Activated B cell treated with CpG ODN at 0.5 μM for 24 hours (primary cell): Measurements from ENCODE around the gene CYP51A1. TPM values are rescaled to one million over a fixed set of nuclear protein-coding genes. Genes with fewer than 3 reads are reported as not detected.
"Not testable (repeated sequence)": the region's sequence is repeated elsewhere in the genome, so short reads cannot be mapped to it uniquely, and the experiment has no call there.

Source experiments
- ATAC-seq: fragments of 200-7000 bp; cut with Tn5 transposase; one replicate; pipeline ENCODE4 v1.10.0; 2021; ENCODE audit warnings: low read depth, mild to moderate bottlenecking, moderate library complexity
- CTCF ChIA-PET: fragments of 350-600 bp; sonication (Branson Sonifier 250); formaldehyde crosslinking; loops from one replicate; lab custom pipeline; 2021; ENCODE audit warnings: antibody characterized with exemption; lab: Charles Lee
- POLR2A ChIA-PET: fragments of 350-600 bp; sonication (Branson Sonifier 250); formaldehyde crosslinking; loops from one replicate; lab custom pipeline; 2021; ENCODE audit warnings: antibody characterized with exemption; lab: Charles Lee
- DNase-seq: peaks from one replicate; pipeline ENCODE4 v3.0.0; 2022
- H3K27ac Mint-ChIP-seq: one replicate; pipeline ENCODE4 v1.8.0; 2020; ENCODE audit warnings: mixed read lengths
- H3K27me3 Mint-ChIP-seq: one replicate; pipeline ENCODE4 v1.8.0; 2021; ENCODE audit warnings: mixed read lengths
- H3K36me3 Mint-ChIP-seq: one replicate; pipeline ENCODE4 v1.8.0; 2021; ENCODE audit warnings: low read depth, mixed read lengths
- H3K4me1 Mint-ChIP-seq: one replicate; pipeline ENCODE4 v1.8.0; 2021; ENCODE audit warnings: mixed read lengths
- H3K4me3 Mint-ChIP-seq: one replicate; pipeline ENCODE4 v1.8.0; 2020; ENCODE audit warnings: mild to moderate bottlenecking, mixed read lengths
- H3K9me3 Mint-ChIP-seq: one replicate; pipeline ENCODE4 v1.8.0; 2020; ENCODE audit warnings: mixed read lengths
- CTCF ChIP-seq: fragments of 200-600 bp; IDR thresholded peaks from one replicate; pipeline ENCODE4 v1.8.0; 2022; ENCODE audit warnings: antibody characterized with exemption, mild to moderate bottlenecking
- intact Hi-C: fragments of 100-400 bp; cut with micrococcal nuclease; formaldehyde crosslinking; loops from one replicate; pipeline ENCODE4 v1.15.1; 2024
- total RNA-seq: library from RNA; stranded (reverse); gene quantifications from 2 replicates; pipeline ENCODE4 v1.2.3, GENCODE V29; 2022

The CYP51A1 gene
- total RNA-seq, 1 donor from 2014 or later = 92.8 TPM

GRCh38 chr7:92116949-92117348 is 17.3 kb downstream of the CYP51A1 start:
- intact Hi-C loops = no loop called here
- CTCF ChIA-PET = no interaction called here
- no peaks in the 10 kb centered on the region for H3K27me3 Mint-ChIP-seq
- POLR2A ChIA-PET = no interaction called here
- H3K36me3 Mint-ChIP-seq = peaks cover 86% of the 10 kb centered on the region
- no peak for DNase-seq
- H3K4me3 Mint-ChIP-seq = no peak overlapping the region
- peaks cover 6% of the 10 kb centered on the region for H3K4me1 Mint-ChIP-seq
- H3K9me3 Mint-ChIP-seq = no peaks in the 10 kb centered on the region
- no peak for ATAC-seq
- TF ChIP-seq CTCF = no peak
- H3K27ac Mint-ChIP-seq = no peak overlapping the region

- peaks cover 6% of the 10 kb centered on the region for H3K4me1 Mint-ChIP-seq
- intact Hi-C loops = no loop called here
- H3K4me3 Mint-ChIP-seq = no peak overlapping the region
- ChIA-PET CTCF (no interaction called here), POLR2A (no interaction called here)
- ATAC-seq = no peak
- no peak overlapping the region for H3K27ac Mint-ChIP-seq
- no peaks in the 10 kb centered on the region for H3K9me3 Mint-ChIP-seq
- DNase-seq = no peak
- no peak for TF ChIP-seq CTCF
- H3K27me3 Mint-ChIP-seq = no peaks in the 10 kb centered on the region
- peaks cover 85% of the 10 kb centered on the region for H3K36me3 Mint-ChIP-seq
These were observed 18.5 kb downstream of the CYP51A1 start for GRCh38 chr7:92115821-92116220.

- intact Hi-C loops = no loop called here
- no peak for DNase-seq
- no peak for ATAC-seq
- POLR2A ChIA-PET = no interaction called here
- Mint-ChIP-seq H3K27me3 (no peaks in the 10 kb centered on the region), H3K4me1 (peaks cover 15% of the 10 kb centered on the region), H3K36me3 (peaks cover 77% of the 10 kb centered on the region), H3K9me3 (no peaks in the 10 kb centered on the region), H3K27ac (no peak overlapping the region), H3K4me3 (no peak overlapping the region)
- CTCF ChIA-PET = no interaction called here
- no peak for TF ChIP-seq CTCF
These were observed 23.4 kb downstream of the CYP51A1 start for GRCh38 chr7:92110857-92111256.

- no peak for TF ChIP-seq CTCF
- peak; percentile 49 for ATAC-seq
- DNase-seq = no peak
- no peak overlapping the region for H3K4me3 Mint-ChIP-seq
- ChIA-PET CTCF (interaction anchor here (1.1 kb wide), 1 partner anchor 24 kb away, joined by 3 read pairs; no protein-coding TSS in a partner anchor), POLR2A (no interaction called here)
- peaks cover 75% of the 10 kb centered on the region for H3K36me3 Mint-ChIP-seq
- no peaks in the 10 kb centered on the region for H3K9me3 Mint-ChIP-seq
- intact Hi-C loops = no loop called here
- no peaks in the 10 kb centered on the region for H3K27me3 Mint-ChIP-seq
- no peak overlapping the region for H3K27ac Mint-ChIP-seq
- H3K4me1 Mint-ChIP-seq = peaks cover 15% of the 10 kb centered on the region
These were observed 25.5 kb downstream of the CYP51A1 start for GRCh38 chr7:92108821-92109220.

GRCh38 chr7:92102862-92103261 is 31.4 kb downstream of the CYP51A1 start:
- H3K27ac Mint-ChIP-seq, H3K4me1 Mint-ChIP-seq, intact Hi-C loops, H3K4me3 Mint-ChIP-seq, ATAC-seq, H3K27me3 Mint-ChIP-seq, POLR2A ChIA-PET, H3K9me3 Mint-ChIP-seq, CTCF ChIA-PET, DNase-seq: not testable (repeated sequence)
- peaks cover 74% of the 10 kb centered on the region for H3K36me3 Mint-ChIP-seq

GRCh38 chr7:92100534-92100933 is 33.7 kb downstream of the CYP51A1 start:
- Mint-ChIP-seq H3K4me3 (no peak overlapping the region), H3K9me3 (no peaks in the 10 kb centered on the region), H3K4me1 (no peaks in the 10 kb centered on the region), H3K36me3 (peaks cover 79% of the 10 kb centered on the region), H3K27ac (no peak overlapping the region), H3K27me3 (no peaks in the 10 kb centered on the region)
- intact Hi-C loops = no loop called here
- ChIA-PET CTCF (no interaction called here), POLR2A (interaction anchor here (0.7 kb wide), 1 partner anchor 389 kb away, joined by 7 read pairs; no protein-coding TSS in a partner anchor)
- ATAC-seq = no peak
- no peak for TF ChIP-seq CTCF
- no peak for DNase-seq
